Measurements from ENCODE around the gene KLC1. TPM values are rescaled to one million over a fixed set of nuclear protein-coding genes. Genes with fewer than 3 reads are reported as not detected.

KLC1 gene
- total and polyA plus RNA-seq, 4 donors, result 93.3 to 225 (median 139) TPM

DNA sequence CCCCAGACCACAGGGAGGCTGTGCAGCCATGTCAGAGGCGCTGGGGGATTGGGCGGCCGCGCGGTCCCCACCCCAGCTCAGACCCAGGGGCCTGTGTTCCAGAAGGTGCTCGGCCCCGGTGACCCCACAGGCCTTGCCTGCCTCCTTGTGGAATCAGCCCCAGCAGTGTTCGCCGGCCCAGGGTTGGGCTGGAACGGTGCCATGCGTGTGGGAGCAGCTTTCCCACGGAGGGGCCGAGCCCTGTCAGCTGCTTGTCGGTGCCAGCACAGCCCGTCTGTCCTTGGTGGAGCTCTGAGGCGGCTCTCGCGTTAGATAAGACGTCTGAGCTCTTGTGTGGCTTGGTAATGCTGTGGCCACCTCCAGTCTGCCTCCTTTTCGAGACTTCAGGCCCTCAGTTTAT, 95.1 kb downstream of the KLC1 start:
- DNase-seq (peak; percentile 22 to 41 (median 40)), ATAC-seq (ENCODE audit: insufficient read depth, low FRiP score) (no peak)
- Histone ChIP-seq H3K27me3 (ENCODE audit: control insufficient read depth in 3 of 3, insufficient read depth in 3 of 3, low read length in 2 of 3) (no peaks in the 10 kb centered on the region), H3K4me3 (no peak overlapping the region), H3K4me1 (ENCODE audit: control insufficient read depth in 5 of 5, insufficient read depth in 5 of 5, low read length in 5 of 5) (peaks cover 2 to 13% (median 9%) of the 10 kb centered on the region in 5 donors), H3K27ac (ENCODE audit: low read depth in 1 of 2, low read length in 1 of 2) (peak overlapping the region in 1 of 2 donors; percentile 69), H3K9me3 (ENCODE audit: control insufficient read depth in 4 of 4, insufficient read depth in 3 of 4, low read length in 3 of 4) (peaks cover 0 to 2% (median 0%) of the 10 kb centered on the region in 4 donors), H3K9ac (ENCODE audit: insufficient read depth in 1 of 2, low read length in 2 of 2) (no peak overlapping the region), H3K36me3 (ENCODE audit: control insufficient read depth in 4 of 4, insufficient read depth in 4 of 4, low read length in 4 of 4) (peaks cover 0 to 16% (median 5%) of the 10 kb centered on the region in 4 donors)
- no peak for TF ChIP-seq CTCF (IDR thresholded peaks at IDR 0.05; ENCODE audit: control extremely low read depth, extremely low read depth)
- 61 to 79% methylated on average over 20 of the region's 20 CpGs for WGBS, 2 donors

DNA sequence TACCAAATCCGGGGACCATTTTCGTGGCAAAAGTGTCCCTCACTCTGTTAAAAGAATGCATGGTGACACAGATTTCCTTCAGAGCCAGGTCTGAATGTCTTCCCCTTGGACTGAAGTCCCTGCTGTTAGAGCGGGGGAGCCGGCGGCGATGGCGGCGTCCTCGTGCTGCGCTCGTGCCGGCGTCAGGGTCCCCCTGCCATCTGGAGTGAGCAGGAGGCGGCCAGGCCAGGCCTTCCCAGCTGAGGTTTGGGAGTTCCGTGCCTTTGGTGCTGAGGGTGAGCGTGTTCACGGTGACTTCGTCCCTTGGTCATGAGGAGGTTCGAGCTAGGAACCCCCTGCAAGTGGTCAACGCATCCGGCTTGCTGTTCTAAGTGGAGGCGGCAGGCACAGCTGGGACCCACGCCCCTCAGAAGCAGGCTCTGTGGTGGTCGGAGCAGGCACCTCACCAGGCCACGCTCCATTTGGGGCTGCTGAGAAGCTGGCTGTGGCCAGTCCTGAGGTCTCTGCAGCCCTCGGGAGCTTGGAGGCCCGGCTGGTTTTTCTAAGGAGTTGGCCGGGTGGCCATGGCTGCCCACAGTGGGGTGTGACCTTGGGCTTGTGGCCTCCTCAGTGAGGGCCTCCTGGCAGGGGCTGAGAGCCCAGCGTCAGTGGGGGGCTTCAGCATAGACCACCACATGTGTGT, 96.1 kb downstream of the KLC1 start:
- no peak for TF ChIP-seq CTCF (IDR thresholded peaks at IDR 0.05; ENCODE audit: control extremely low read depth, extremely low read depth)
- DNase-seq (no peak), ATAC-seq (ENCODE audit: insufficient read depth, low FRiP score) (no peak)
- Histone ChIP-seq H3K9ac (ENCODE audit: insufficient read depth in 1 of 2, low read length in 2 of 2) (no peak overlapping the region), H3K27me3 (ENCODE audit: control insufficient read depth in 3 of 3, insufficient read depth in 3 of 3, low read length in 2 of 3) (no peaks in the 10 kb centered on the region), H3K4me1 (ENCODE audit: control insufficient read depth in 5 of 5, insufficient read depth in 5 of 5, low read length in 5 of 5) (peaks cover 2 to 18% (median 11%) of the 10 kb centered on the region in 5 donors), H3K9me3 (ENCODE audit: control insufficient read depth in 4 of 4, insufficient read depth in 3 of 4, low read length in 3 of 4) (peaks cover 0 to 2% (median 0%) of the 10 kb centered on the region in 4 donors), H3K27ac (ENCODE audit: low read depth in 1 of 2, low read length in 1 of 2) (no peak overlapping the region), H3K36me3 (ENCODE audit: control insufficient read depth in 4 of 4, insufficient read depth in 4 of 4, low read length in 4 of 4) (peaks cover 0 to 27% (median 7%) of the 10 kb centered on the region in 4 donors), H3K4me3 (no peak overlapping the region)
- 96 to 97% methylated on average over 29 of the region's 29 CpGs for WGBS, 2 donors

DNA sequence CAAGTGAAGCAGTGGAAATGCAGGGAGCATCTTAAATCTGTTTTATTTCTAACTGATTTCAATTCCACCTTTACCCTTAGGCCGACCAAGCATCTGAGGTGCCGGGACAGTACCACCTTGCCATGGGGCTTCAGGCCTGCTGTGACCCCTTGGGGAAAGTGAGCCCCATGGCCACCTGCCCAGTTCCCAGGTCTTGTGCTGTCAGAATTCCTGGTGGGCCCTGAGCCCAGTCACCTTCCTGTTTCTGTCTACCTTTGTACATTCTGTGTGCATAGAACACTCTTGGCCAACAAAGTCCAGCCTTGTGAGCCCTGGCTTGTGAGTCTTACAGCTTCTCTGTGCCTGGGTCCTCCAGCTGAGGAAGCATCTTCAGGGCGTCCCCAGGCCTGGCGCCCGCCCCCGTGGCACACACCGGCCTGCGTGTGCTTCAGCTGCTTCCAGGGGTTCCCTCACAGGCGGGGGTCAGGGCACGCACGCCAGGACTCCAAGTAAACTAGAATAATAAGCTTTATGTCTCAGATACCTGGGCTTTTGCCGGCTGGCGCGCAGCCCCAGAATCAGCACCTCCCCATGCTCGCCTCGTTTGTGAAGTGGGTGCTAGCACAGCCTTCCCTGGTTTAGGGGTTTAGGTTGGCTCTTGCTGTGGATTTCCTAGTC, 96.9 kb downstream of the KLC1 start:
- H3K36me3 ChIP-seq (ENCODE audit: control insufficient read depth in 4 of 4, insufficient read depth in 4 of 4, low read length in 4 of 4), result peaks cover 0 to 33% (median 9%) of the 10 kb centered on the region in 4 donors
- peaks cover 2 to 23% (median 11%) of the 10 kb centered on the region in 5 donors for H3K4me1 ChIP-seq (ENCODE audit: control insufficient read depth in 5 of 5, insufficient read depth in 5 of 5, low read length in 5 of 5)
- H3K27ac ChIP-seq (ENCODE audit: low read depth in 1 of 2, low read length in 1 of 2), result no peak overlapping the region
- no peak for TF ChIP-seq CTCF (IDR thresholded peaks at IDR 0.05; ENCODE audit: control extremely low read depth, extremely low read depth)
- ATAC-seq (ENCODE audit: insufficient read depth, low FRiP score) (no peak), DNase-seq (no peak)
- no peak overlapping the region for H3K9ac ChIP-seq (ENCODE audit: insufficient read depth in 1 of 2, low read length in 2 of 2)
- H3K27me3 ChIP-seq (ENCODE audit: control insufficient read depth in 3 of 3, insufficient read depth in 3 of 3, low read length in 2 of 3), result no peaks in the 10 kb centered on the region
- H3K9me3 ChIP-seq (ENCODE audit: control insufficient read depth in 4 of 4, insufficient read depth in 3 of 4, low read length in 3 of 4), result peaks cover 0 to 2% (median 0%) of the 10 kb centered on the region in 4 donors
- 95 to 97% methylated on average over 16 of the region's 16 CpGs for WGBS, 2 donors
- H3K4me3 ChIP-seq, result no peak overlapping the region

Measured in lung (tissue), 12 donors.